ENCODE data around the gene GAN. TPM values are rescaled to one million over a fixed set of nuclear protein-coding genes. Genes with fewer than 3 reads are reported as not detected.

Gene GAN, protein sequence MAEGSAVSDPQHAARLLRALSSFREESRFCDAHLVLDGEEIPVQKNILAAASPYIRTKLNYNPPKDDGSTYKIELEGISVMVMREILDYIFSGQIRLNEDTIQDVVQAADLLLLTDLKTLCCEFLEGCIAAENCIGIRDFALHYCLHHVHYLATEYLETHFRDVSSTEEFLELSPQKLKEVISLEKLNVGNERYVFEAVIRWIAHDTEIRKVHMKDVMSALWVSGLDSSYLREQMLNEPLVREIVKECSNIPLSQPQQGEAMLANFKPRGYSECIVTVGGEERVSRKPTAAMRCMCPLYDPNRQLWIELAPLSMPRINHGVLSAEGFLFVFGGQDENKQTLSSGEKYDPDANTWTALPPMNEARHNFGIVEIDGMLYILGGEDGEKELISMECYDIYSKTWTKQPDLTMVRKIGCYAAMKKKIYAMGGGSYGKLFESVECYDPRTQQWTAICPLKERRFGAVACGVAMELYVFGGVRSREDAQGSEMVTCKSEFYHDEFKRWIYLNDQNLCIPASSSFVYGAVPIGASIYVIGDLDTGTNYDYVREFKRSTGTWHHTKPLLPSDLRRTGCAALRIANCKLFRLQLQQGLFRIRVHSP
- 1 to 10 TPM; 5.0 to 8.0 (median 6.4) TPM for total RNA-seq

- TF ChIP-seq POLR2A (IDR thresholded peaks at IDR 0.05): peak; percentile 92 to 93
- TF ChIP-seq, protein P1, sequence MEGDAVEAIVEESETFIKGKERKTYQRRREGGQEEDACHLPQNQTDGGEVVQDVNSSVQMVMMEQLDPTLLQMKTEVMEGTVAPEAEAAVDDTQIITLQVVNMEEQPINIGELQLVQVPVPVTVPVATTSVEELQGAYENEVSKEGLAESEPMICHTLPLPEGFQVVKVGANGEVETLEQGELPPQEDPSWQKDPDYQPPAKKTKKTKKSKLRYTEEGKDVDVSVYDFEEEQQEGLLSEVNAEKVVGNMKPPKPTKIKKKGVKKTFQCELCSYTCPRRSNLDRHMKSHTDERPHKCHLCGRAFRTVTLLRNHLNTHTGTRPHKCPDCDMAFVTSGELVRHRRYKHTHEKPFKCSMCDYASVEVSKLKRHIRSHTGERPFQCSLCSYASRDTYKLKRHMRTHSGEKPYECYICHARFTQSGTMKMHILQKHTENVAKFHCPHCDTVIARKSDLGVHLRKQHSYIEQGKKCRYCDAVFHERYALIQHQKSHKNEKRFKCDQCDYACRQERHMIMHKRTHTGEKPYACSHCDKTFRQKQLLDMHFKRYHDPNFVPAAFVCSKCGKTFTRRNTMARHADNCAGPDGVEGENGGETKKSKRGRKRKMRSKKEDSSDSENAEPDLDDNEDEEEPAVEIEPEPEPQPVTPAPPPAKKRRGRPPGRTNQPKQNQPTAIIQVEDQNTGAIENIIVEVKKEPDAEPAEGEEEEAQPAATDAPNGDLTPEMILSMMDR (IDR thresholded peaks at IDR 0.05 in 4 of 5, conservative IDR thresholded peaks at IDR 0.05 in 1 of 5): no peak
- peak within 1 kb of the TSS; percentile 69 to 83 (median 80) for H3K4me3 ChIP-seq
- DNase-seq: peak; percentile 93
- in situ Hi-C loops (cut with MboI; ENCODE audit: low sequenced_read_pairs in 4 of 4) (loop anchor here in 3 of 4 donors (10.0 to 25.0 kb wide), 3 partner anchors 110 to 277 kb away; partner anchors contain the start of genes ATMIN (in 1 of the 3), C16orf46 (in 1 of the 3) and GCSH (in 1 of the 3)), intact Hi-C loops (cut with DNase I; ENCODE audit: low total_unique reads) (loop anchor here (1.0 to 10.0 kb wide), 5 partner anchors 78 to 310 kb away; partner anchors contain the start of genes C16orf46, CENPN and CMC2)
- no peaks in the 10 kb centered on the region for H3K9me3 ChIP-seq
- no peaks in the 10 kb centered on the region for H3K36me3 ChIP-seq
- no peaks in the 10 kb centered on the region for H3K27me3 ChIP-seq
- ATAC-seq: peak; percentile 95 to 96
- peak within 1 kb of the TSS; percentile 75 to 93 (median 88) for H3K27ac ChIP-seq
- peaks cover 20 to 29% of the 10 kb centered on the region in 2 donors for H3K4me1 ChIP-seq
Observed at GRCh38 chr16:81314603-81315270, at the start of gene GAN. Gene GAN (plus strand): TSS chr16:81314962. CDS start chr16:81315114, 152 bp downstream.

DNA sequence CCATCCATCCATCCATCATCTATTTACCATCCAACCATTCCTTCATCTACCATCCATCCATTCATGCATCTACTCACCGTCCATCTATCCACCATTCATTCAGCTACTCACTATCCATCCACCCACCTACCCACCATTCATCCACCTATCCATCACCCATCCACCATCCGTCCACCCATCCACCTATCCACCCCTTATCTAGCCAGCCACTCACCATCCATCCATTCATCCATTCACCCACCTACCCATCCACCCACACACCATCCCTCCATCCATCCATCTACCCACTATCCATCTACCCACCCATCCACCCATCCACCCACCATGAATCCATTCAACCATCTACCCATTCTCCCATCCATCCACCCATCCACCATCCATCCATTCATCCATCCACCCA lies 49.7 kb upstream of the GAN start:
- intact Hi-C loops (cut with DNase I; ENCODE audit: low total_unique reads) (no loop called here), in situ Hi-C loops (cut with MboI; ENCODE audit: low sequenced_read_pairs in 4 of 4) (no loop called here)
- Histone ChIP-seq H3K4me1 (peaks cover 0 to 3% of the 10 kb centered on the region in 2 donors), H3K4me3 (no peak overlapping the region), H3K36me3 (no peaks in the 10 kb centered on the region), H3K27ac (no peak overlapping the region), H3K27me3 (no peaks in the 10 kb centered on the region), H3K9me3 (no peaks in the 10 kb centered on the region)
- no peak for TF ChIP-seq POLR2A (IDR thresholded peaks at IDR 0.05)
- TF ChIP-seq, protein P1 (IDR thresholded peaks at IDR 0.05 in 4 of 5, conservative IDR thresholded peaks at IDR 0.05 in 1 of 5): no peak
- DNase-seq (no peak), ATAC-seq (no peak)

DNA sequence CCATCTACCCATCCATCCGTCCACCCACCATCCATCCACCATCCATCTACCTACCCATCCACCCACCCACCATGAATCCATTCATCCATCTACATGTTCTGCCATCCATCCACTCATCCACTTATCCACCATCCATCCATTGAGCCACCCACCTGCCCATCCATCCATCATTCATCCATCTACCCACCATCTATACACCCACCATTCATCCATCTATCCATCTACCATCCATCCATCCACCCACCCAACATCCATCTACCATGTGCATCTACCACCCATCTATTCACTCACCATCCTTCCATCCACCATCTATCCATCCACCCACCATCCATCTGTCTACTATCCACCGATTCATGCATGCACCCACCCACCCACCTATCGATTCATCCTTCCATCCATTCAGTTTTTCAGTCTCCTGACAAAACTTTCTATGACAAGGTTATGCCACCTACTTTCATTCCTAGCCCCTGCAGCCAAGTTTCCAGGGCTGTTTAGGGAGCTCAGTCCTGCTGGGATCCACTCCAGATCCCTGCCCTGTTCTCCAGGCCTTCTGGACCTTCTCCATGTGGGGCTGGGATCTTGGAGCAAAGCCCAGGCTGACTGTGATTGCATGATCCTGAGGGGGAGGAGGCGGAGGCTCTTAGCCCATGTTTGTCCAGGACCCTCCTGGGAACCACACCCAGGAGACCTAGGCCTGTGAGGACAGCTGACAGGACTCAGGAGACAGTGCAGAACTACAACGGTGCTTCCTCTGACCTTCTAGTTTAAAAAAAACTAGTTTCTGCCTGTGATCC lies 48.9 kb upstream of the GAN start:
- DNase-seq: peak; percentile 15 to 54
- no peaks in the 10 kb centered on the region for H3K27me3 ChIP-seq
- in situ Hi-C loops (cut with MboI; ENCODE audit: low sequenced_read_pairs in 4 of 4) (no loop called here), intact Hi-C loops (cut with DNase I; ENCODE audit: low total_unique reads) (no loop called here)
- peak; percentile 26 to 77 for ATAC-seq
- peak overlapping the region in 1 of 4 donors; percentile 20 for H3K27ac ChIP-seq
- TF ChIP-seq POLR2A (IDR thresholded peaks at IDR 0.05): no peak
- TF ChIP-seq, protein P1 (IDR thresholded peaks at IDR 0.05 in 4 of 5, conservative IDR thresholded peaks at IDR 0.05 in 1 of 5): no peak
- peaks cover 0 to 3% of the 10 kb centered on the region in 2 donors for H3K4me1 ChIP-seq
- no peaks in the 10 kb centered on the region for H3K36me3 ChIP-seq
- no peaks in the 10 kb centered on the region for H3K9me3 ChIP-seq
- H3K4me3 ChIP-seq: no peak overlapping the region

DNA sequence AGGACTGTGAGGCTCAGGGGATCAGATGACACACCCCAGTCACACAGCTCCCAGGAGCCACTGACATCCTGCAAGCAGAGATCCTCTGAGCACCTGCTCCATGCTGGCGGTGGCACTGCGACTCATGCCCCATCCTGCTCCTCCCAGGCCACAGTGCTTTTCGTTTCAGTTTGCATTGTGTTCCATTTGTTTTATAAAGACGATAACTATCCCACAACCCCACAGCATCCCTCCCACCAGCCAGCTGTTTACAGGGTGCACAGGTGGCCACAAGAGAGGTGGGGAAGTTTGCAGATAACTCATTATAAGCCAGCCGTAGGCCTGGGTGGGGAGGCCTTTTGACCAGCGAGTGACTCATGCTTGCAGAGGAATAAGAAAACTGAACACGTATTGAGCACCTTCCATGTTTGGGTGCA lies 48.1 kb upstream of the GAN start:
- Histone ChIP-seq H3K4me1 (peaks cover 0 to 3% of the 10 kb centered on the region in 2 donors), H3K36me3 (no peaks in the 10 kb centered on the region), H3K27me3 (no peaks in the 10 kb centered on the region), H3K9me3 (no peaks in the 10 kb centered on the region), H3K27ac (peak overlapping the region in 1 of 4 donors; percentile 5), H3K4me3 (no peak overlapping the region)
- DNase-seq (peak in 1 of 2 donors; percentile 51), ATAC-seq (peak in 1 of 2 donors; percentile 76)
- no peak for TF ChIP-seq POLR2A (IDR thresholded peaks at IDR 0.05)
- intact Hi-C loops (cut with DNase I; ENCODE audit: low total_unique reads) (no loop called here), in situ Hi-C loops (cut with MboI; ENCODE audit: low sequenced_read_pairs in 4 of 4) (no loop called here)
